ENCODE results near the gene ING1. TPM values are rescaled to one million over a fixed set of nuclear protein-coding genes. Genes with fewer than 3 reads are reported as not detected.

ING1 gene
- total RNA-seq, 1 experiment from 2014 or later, result 17.9 TPM

DNA sequence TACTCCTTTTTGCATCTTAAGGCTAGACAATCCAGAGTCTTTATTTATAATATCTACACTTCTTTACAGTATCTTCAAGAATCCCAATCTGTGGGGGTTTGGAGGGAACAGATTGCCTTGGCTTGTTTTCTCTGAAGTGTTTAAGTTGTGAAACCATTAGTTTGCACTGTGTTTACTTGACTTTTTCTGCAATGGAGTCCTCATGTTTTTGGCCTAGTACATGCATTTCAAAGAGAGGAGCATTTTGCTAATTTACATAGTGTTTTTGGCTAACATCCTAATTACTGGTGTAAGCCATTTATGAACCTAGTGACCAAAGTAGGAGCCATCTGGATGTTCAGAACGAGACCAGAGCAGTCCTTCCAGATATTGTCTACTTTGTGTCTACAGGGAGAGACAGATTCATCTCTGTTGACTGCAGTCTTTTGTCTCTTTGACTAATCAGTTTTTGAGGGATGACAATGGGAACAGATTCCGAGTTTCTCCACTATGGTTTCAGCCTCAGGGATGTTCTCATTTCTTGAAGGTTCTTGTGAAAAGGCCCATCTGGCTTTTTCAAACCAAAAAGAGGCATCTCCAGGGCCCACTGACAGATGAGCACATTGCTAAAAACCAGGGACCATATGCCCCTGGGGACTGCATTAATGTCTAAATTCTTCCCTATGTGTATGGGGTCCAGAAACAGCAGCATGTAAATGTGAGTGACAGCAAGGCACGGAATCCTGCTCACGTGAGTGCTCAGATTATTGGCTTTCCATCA lies 53.4 kb downstream of the ING1 start:
- no TSS peak for BruUV-seq (replicated peaks)
- no peak for ATAC-seq
- no peaks in the 10 kb centered on the region for H3F3A ChIP-seq (ENCODE audit: low read length, unreplicated experiment)
- CTCF ChIA-PET, result no interaction called here
- no peaks in the 10 kb centered on the region for H4K20me1 ChIP-seq (ENCODE audit: low read length)
- DNase-seq, result no peak
- H3K4me2 ChIP-seq (ENCODE audit: low read length), result no peak overlapping the region
- H2AFZ ChIP-seq (ENCODE audit: low read length), result no peak overlapping the region
- no peaks in the 10 kb centered on the region for H3K9me2 ChIP-seq (replicated peaks; ENCODE audit: low read length)
- POLR2A ChIA-PET (ENCODE audit: unreplicated experiment), result no interaction called here
- TF ChIP-seq, protein P1, sequence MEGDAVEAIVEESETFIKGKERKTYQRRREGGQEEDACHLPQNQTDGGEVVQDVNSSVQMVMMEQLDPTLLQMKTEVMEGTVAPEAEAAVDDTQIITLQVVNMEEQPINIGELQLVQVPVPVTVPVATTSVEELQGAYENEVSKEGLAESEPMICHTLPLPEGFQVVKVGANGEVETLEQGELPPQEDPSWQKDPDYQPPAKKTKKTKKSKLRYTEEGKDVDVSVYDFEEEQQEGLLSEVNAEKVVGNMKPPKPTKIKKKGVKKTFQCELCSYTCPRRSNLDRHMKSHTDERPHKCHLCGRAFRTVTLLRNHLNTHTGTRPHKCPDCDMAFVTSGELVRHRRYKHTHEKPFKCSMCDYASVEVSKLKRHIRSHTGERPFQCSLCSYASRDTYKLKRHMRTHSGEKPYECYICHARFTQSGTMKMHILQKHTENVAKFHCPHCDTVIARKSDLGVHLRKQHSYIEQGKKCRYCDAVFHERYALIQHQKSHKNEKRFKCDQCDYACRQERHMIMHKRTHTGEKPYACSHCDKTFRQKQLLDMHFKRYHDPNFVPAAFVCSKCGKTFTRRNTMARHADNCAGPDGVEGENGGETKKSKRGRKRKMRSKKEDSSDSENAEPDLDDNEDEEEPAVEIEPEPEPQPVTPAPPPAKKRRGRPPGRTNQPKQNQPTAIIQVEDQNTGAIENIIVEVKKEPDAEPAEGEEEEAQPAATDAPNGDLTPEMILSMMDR (conservative IDR thresholded peaks at IDR 0.05; ENCODE audit: low read depth, low read length), result no peak
- TF ChIP-seq EZH2 (IDR thresholded peaks at IDR 0.05; ENCODE audit: low read length, unreplicated experiment) (no peak), EZH2phosphoT487 (IDR thresholded peaks at IDR 0.05; ENCODE audit: borderline replicate concordance, low read length) (no peak)
- H3K9ac ChIP-seq (ENCODE audit: low read length), result no peak overlapping the region
- no peak overlapping the region for H3K4me3 ChIP-seq (ENCODE audit: low read length)
- H3K9me3 ChIP-seq (ENCODE audit: low read length), result no peaks in the 10 kb centered on the region
- no peaks in the 10 kb centered on the region for H3K4me1 ChIP-seq (ENCODE audit: insufficient read depth, low read length)
- 0 out of 2 replicates have a peak, but pooled peaks cover 2% of the 10 kb centered on the region for H3K27me3 ChIP-seq (ENCODE audit: low read length)
- H3K36me3 ChIP-seq (ENCODE audit: low read depth, low read length), result no peaks in the 10 kb centered on the region
- intact Hi-C loops (cut with micrococcal nuclease), result no loop called here
- no peaks in the 10 kb centered on the region for H3K79me2 ChIP-seq (ENCODE audit: low read length)
- H3K27ac ChIP-seq (ENCODE audit: low read length), result no peak overlapping the region

DNA sequence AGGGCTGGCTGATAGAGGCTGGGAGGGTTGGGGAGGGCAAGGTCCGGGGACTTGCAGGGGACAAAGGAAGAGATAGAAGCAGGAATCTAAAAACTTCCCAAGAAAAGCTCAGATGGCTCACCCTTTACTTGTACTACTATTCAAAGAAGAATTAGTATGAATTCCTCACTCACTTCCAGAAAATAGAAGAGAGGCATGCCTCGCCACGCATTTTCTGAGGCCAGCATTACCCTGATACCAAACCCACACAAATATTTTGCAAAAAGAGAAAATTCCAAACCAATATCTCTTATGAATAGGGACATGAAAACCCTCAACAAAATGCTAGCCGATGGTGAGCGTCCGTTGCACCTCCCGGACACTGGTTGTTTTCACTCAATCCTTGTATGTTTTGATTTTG lies 54.0 kb downstream of the ING1 start:
- Histone ChIP-seq H3K4me3 (ENCODE audit: low read length) (no peak overlapping the region), H3K9me3 (ENCODE audit: low read length) (no peaks in the 10 kb centered on the region), H3K9me2 (replicated peaks; ENCODE audit: low read length) (no peaks in the 10 kb centered on the region), H4K20me1 (ENCODE audit: low read length) (no peaks in the 10 kb centered on the region), H3K79me2 (ENCODE audit: low read length) (no peaks in the 10 kb centered on the region), H3K27me3 (ENCODE audit: low read length) (peaks cover 2% of the 10 kb centered on the region; the same call in 1 of the 2 replicates), H3K4me2 (ENCODE audit: low read length) (no peak overlapping the region), H3K27ac (ENCODE audit: low read length) (no peak overlapping the region), H3K4me1 (ENCODE audit: insufficient read depth, low read length) (no peaks in the 10 kb centered on the region), H2AFZ (ENCODE audit: low read length) (no peak overlapping the region), H3K36me3 (ENCODE audit: low read depth, low read length) (no peaks in the 10 kb centered on the region), H3K9ac (ENCODE audit: low read length) (no peak overlapping the region), H3F3A (ENCODE audit: low read length, unreplicated experiment) (no peaks in the 10 kb centered on the region)
- ATAC-seq (no peak), DNase-seq (no peak)
- ChIA-PET POLR2A (ENCODE audit: unreplicated experiment) (no interaction called here), CTCF (no interaction called here)
- TF ChIP-seq EZH2phosphoT487 (IDR thresholded peaks at IDR 0.05; ENCODE audit: borderline replicate concordance, low read length) (no peak), EZH2 (IDR thresholded peaks at IDR 0.05; ENCODE audit: low read length, unreplicated experiment) (no peak)
- TF ChIP-seq, protein P1 (conservative IDR thresholded peaks at IDR 0.05; ENCODE audit: low read depth, low read length), result no peak
- BruUV-seq (replicated peaks), result no TSS peak
- intact Hi-C loops (cut with micrococcal nuclease), result no loop called here

DNA sequence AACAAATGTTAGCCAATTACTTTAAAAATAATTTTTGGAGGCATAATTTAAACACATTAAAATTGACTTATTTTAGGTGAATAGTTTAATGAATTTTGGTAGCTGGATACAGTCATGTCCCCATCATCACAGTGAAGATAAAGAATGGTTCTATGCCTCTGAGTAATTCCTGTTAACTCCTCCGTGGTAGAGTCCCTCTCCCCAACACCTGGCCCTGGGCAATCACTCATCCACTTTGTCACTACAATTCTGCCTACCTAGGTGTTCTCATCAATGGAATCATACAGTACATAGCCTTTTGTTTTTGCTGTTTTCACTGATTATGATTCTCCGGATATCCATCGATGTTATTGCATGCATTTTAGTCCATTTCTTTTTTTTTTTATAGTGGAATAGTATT lies 55.6 kb downstream of the ING1 start:
- H2AFZ ChIP-seq (ENCODE audit: low read length), result no peak overlapping the region
- no peak overlapping the region for H3K4me3 ChIP-seq (ENCODE audit: low read length)
- POLR2A ChIA-PET (ENCODE audit: unreplicated experiment), result no interaction called here
- intact Hi-C loops (cut with micrococcal nuclease), result no loop called here
- H3K9me2 ChIP-seq (replicated peaks; ENCODE audit: low read length), result no peaks in the 10 kb centered on the region
- TF ChIP-seq EZH2phosphoT487 (IDR thresholded peaks at IDR 0.05; ENCODE audit: borderline replicate concordance, low read length) (no peak), EZH2 (IDR thresholded peaks at IDR 0.05; ENCODE audit: low read length, unreplicated experiment) (no peak)
- TF ChIP-seq, protein P1 (conservative IDR thresholded peaks at IDR 0.05; ENCODE audit: low read depth, low read length), result no peak
- H3K9me3 ChIP-seq (ENCODE audit: low read length), result no peaks in the 10 kb centered on the region
- no peaks in the 10 kb centered on the region for H3K79me2 ChIP-seq (ENCODE audit: low read length)
- DNase-seq, result no peak
- H3K27ac ChIP-seq (ENCODE audit: low read length), result no peak overlapping the region
- no peaks in the 10 kb centered on the region for H3K36me3 ChIP-seq (ENCODE audit: low read depth, low read length)
- H3F3A ChIP-seq (ENCODE audit: low read length, unreplicated experiment), result no peaks in the 10 kb centered on the region
- BruUV-seq (replicated peaks), result no TSS peak
- H3K9ac ChIP-seq (ENCODE audit: low read length), result no peak overlapping the region
- H4K20me1 ChIP-seq (ENCODE audit: low read length), result no peaks in the 10 kb centered on the region
- peaks cover 2% of the 10 kb centered on the region; the same call in 1 of the 2 replicates for H3K27me3 ChIP-seq (ENCODE audit: low read length)
- no peaks in the 10 kb centered on the region for H3K4me1 ChIP-seq (ENCODE audit: insufficient read depth, low read length)
- no peak for ATAC-seq
- H3K4me2 ChIP-seq (ENCODE audit: low read length), result no peak overlapping the region
- CTCF ChIA-PET, result no interaction called here
